WTC11 (cell line): ENCODE measurements around the gene MON2. TPM values are rescaled to one million over a fixed set of nuclear protein-coding genes. Genes with fewer than 3 reads are reported as not detected.

Experiments used
- ARID4B ChIP-seq: sonication (generic); formaldehyde crosslinking; IDR thresholded peaks from 2 replicates; pipeline ENCODE4 v1.8.0; 2023; ENCODE audit warnings: missing genetic modification reagents, mild to moderate bottlenecking, borderline replicate concordance
- ATF1 ChIP-seq: sonication (generic); formaldehyde crosslinking; IDR thresholded peaks from 2 replicates; pipeline ENCODE4 v1.8.1; 2023; ENCODE audit warnings: mild to moderate bottlenecking, moderate library complexity, missing genetic modification reagents
- ATF2 ChIP-seq: sonication (generic); formaldehyde crosslinking; IDR thresholded peaks from 2 replicates; pipeline ENCODE4 v1.8.1; 2022; ENCODE audit warnings: low read depth, missing genetic modification reagents, borderline replicate concordance
- CREM ChIP-seq: sonication (generic); formaldehyde crosslinking; IDR thresholded peaks from 2 replicates; pipeline ENCODE4 v1.8.1; 2022; ENCODE audit warnings: mild to moderate bottlenecking, missing genetic modification reagents, moderate library complexity
- E2F1 ChIP-seq: sonication (generic); formaldehyde crosslinking; IDR thresholded peaks from 2 replicates; pipeline ENCODE4 v1.8.0; 2022; ENCODE audit warnings: mild to moderate bottlenecking, missing genetic modification reagents
- FOXK1 ChIP-seq: sonication (generic); formaldehyde crosslinking; IDR thresholded peaks from 2 replicates; pipeline ENCODE4 v1.8.0; 2022; ENCODE audit warnings: mild to moderate bottlenecking, moderate library complexity, missing genetic modification reagents
- GTF2I ChIP-seq: fragments of 250-450 bp; sonication (Bioruptor Pico); conservative IDR thresholded peaks from 2 replicates; pipeline ENCODE4 v1.4.0; 2021; ENCODE audit warnings: mild to moderate bottlenecking
- PRRX2 ChIP-seq: fragments of 250-450 bp; sonication (Bioruptor Pico); IDR thresholded peaks from 2 replicates; pipeline ENCODE4 v1.8.0; 2021; ENCODE audit warnings: mild to moderate bottlenecking
- SMAD3 ChIP-seq: sonication (generic); formaldehyde crosslinking; IDR thresholded peaks from 2 replicates; pipeline ENCODE4 v1.8.0; 2022; ENCODE audit warnings: missing genetic modification reagents, mild to moderate bottlenecking, borderline replicate concordance
- SMAD4 ChIP-seq: sonication (generic); formaldehyde crosslinking; IDR thresholded peaks from 2 replicates; pipeline ENCODE4 v1.8.0; 2022; ENCODE audit warnings: mild to moderate bottlenecking, missing genetic modification reagents
- USF1 ChIP-seq: sonication (generic); formaldehyde crosslinking; IDR thresholded peaks from 2 replicates; pipeline ENCODE4 v1.8.0; 2022; ENCODE audit warnings: mild to moderate bottlenecking, missing genetic modification reagents
- ZNF281 ChIP-seq: sonication (generic); formaldehyde crosslinking; IDR thresholded peaks from 2 replicates; pipeline ENCODE4 v1.8.0; 2023; ENCODE audit warnings: mild to moderate bottlenecking, missing genetic modification reagents
- ZNF317 ChIP-seq: sonication (generic); formaldehyde crosslinking; IDR thresholded peaks from 2 replicates; pipeline ENCODE4 v1.8.1; 2023; ENCODE audit warnings: low read depth, mild to moderate bottlenecking, moderate library complexity, missing genetic modification reagents, borderline replicate concordance
- ZNF423 ChIP-seq: fragments of 250-450 bp; sonication (Bioruptor Pico); IDR thresholded peaks from 2 replicates; pipeline ENCODE4 v2.1.2; 2022; ENCODE audit warnings: mild to moderate bottlenecking, moderate library complexity
- ZNF671 ChIP-seq: fragments of 250-450 bp; sonication (Bioruptor Pico); IDR thresholded peaks from 2 replicates; pipeline ENCODE4 v1.8.0; 2021; ENCODE audit warnings: mild to moderate bottlenecking
- total RNA-seq: library from RNA; stranded (reverse); gene quantifications from 3 replicates; pipeline ENCODE4 v1.2.3, GENCODE V29; 2021
- TF ChIP-seq, protein P1 (sequence below): sonication (generic); formaldehyde crosslinking; IDR thresholded peaks from 2 replicates; pipeline ENCODE4 v1.8.1; 2023; ENCODE audit warnings: mild to moderate bottlenecking, missing genetic modification reagents, moderate library complexity
- TF ChIP-seq, protein P2 (sequence below): sonication (generic); formaldehyde crosslinking; conservative IDR thresholded peaks from 2 replicates; pipeline ENCODE4 v1.8.1; 2023; ENCODE audit warnings: mild to moderate bottlenecking, low read depth, missing genetic modification reagents, moderate library complexity
- TF ChIP-seq, protein P3 (sequence below): sonication (generic); formaldehyde crosslinking; IDR thresholded peaks from 2 replicates; pipeline ENCODE4 v1.8.1; 2023; ENCODE audit warnings: mild to moderate bottlenecking, missing genetic modification reagents, borderline replicate concordance

Gene MON2
- total RNA-seq, 1 experiment from 2014 or later = 25.8 TPM

- TF ChIP-seq ARID4B (CRISPR knock-in tag) (no peak; the same call in none of the 2 replicates), USF1 (peak; percentile 97), ATF2 (no peak), E2F1 (CRISPR knock-in tag) (peak; percentile 80), CREM (peak; percentile 47; the same call in 1 of the 2 replicates), ZNF671 (CRISPR knock-in tag) (peak; percentile 69; the same call in 1 of the 2 replicates), SMAD3 (CRISPR knock-in tag) (peak; percentile 88; the same call in 1 of the 2 replicates), FOXK1 (peak; percentile 68), ZNF317 (CRISPR knock-in tag) (no peak), GTF2I (CRISPR knock-in tag) (peak; percentile 56; the same call in 1 of the 2 replicates), ATF1 (CRISPR knock-in tag) (no peak), ZNF423 (CRISPR knock-in tag) (no peak), SMAD4 (0 out of 2 replicates have a peak, but pooled peaks have one; percentile 58), ZNF281 (CRISPR knock-in tag) (peak; percentile 71; the same call in 1 of the 2 replicates), PRRX2 (CRISPR knock-in tag) (no peak; the same call in 1 of the 2 replicates)
- TF ChIP-seq, protein P1, sequence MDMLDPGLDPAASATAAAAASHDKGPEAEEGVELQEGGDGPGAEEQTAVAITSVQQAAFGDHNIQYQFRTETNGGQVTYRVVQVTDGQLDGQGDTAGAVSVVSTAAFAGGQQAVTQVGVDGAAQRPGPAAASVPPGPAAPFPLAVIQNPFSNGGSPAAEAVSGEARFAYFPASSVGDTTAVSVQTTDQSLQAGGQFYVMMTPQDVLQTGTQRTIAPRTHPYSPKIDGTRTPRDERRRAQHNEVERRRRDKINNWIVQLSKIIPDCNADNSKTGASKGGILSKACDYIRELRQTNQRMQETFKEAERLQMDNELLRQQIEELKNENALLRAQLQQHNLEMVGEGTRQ = peak; percentile 96
- TF ChIP-seq, protein P2, sequence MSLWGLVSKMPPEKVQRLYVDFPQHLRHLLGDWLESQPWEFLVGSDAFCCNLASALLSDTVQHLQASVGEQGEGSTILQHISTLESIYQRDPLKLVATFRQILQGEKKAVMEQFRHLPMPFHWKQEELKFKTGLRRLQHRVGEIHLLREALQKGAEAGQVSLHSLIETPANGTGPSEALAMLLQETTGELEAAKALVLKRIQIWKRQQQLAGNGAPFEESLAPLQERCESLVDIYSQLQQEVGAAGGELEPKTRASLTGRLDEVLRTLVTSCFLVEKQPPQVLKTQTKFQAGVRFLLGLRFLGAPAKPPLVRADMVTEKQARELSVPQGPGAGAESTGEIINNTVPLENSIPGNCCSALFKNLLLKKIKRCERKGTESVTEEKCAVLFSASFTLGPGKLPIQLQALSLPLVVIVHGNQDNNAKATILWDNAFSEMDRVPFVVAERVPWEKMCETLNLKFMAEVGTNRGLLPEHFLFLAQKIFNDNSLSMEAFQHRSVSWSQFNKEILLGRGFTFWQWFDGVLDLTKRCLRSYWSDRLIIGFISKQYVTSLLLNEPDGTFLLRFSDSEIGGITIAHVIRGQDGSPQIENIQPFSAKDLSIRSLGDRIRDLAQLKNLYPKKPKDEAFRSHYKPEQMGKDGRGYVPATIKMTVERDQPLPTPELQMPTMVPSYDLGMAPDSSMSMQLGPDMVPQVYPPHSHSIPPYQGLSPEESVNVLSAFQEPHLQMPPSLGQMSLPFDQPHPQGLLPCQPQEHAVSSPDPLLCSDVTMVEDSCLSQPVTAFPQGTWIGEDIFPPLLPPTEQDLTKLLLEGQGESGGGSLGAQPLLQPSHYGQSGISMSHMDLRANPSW (CRISPR knock-in tag) = no peak
- TF ChIP-seq, protein P3, sequence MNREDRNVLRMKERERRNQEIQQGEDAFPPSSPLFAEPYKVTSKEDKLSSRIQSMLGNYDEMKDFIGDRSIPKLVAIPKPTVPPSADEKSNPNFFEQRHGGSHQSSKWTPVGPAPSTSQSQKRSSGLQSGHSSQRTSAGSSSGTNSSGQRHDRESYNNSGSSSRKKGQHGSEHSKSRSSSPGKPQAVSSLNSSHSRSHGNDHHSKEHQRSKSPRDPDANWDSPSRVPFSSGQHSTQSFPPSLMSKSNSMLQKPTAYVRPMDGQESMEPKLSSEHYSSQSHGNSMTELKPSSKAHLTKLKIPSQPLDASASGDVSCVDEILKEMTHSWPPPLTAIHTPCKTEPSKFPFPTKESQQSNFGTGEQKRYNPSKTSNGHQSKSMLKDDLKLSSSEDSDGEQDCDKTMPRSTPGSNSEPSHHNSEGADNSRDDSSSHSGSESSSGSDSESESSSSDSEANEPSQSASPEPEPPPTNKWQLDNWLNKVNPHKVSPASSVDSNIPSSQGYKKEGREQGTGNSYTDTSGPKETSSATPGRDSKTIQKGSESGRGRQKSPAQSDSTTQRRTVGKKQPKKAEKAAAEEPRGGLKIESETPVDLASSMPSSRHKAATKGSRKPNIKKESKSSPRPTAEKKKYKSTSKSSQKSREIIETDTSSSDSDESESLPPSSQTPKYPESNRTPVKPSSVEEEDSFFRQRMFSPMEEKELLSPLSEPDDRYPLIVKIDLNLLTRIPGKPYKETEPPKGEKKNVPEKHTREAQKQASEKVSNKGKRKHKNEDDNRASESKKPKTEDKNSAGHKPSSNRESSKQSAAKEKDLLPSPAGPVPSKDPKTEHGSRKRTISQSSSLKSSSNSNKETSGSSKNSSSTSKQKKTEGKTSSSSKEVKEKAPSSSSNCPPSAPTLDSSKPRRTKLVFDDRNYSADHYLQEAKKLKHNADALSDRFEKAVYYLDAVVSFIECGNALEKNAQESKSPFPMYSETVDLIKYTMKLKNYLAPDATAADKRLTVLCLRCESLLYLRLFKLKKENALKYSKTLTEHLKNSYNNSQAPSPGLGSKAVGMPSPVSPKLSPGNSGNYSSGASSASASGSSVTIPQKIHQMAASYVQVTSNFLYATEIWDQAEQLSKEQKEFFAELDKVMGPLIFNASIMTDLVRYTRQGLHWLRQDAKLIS (CRISPR knock-in tag) = peak; percentile 93; the same call in 1 of the 2 replicates
These were observed 135.8 kb downstream of the MON2 start (continued) for GRCh38 chr12:62602255-62603060.
